22Rv1 (cell line): ENCODE measurements around the gene PDIK1L.

ENCODE experiments used
- CTCF ChIP-seq: fragments of 450-650 bp; IDR thresholded peaks from 2 replicates; pipeline ENCODE4 v1.5.1; 2017; ENCODE audit warnings: mild to moderate bottlenecking
- ZFX ChIP-seq: fragments of 450-650 bp; IDR thresholded peaks from 2 replicates; pipeline ENCODE4 v1.6.1; 2017; ENCODE audit warnings: antibody characterized with exemption, borderline replicate concordance

GRCh38 chr1:26132834-26133167 lies 21.2 kb downstream of the PDIK1L start:
- TF ChIP-seq CTCF (no peak), ZFX (no peak)
